Amniotic epithelial cell (primary cell): ENCODE measurements around the gene EWSR1.
"Not testable (repeated sequence)": the region's sequence is repeated elsewhere in the genome, so short reads cannot be mapped to it uniquely, and the experiment has no call there.

Source experiments
- DNase-seq: peaks from one replicate; pipeline ENCODE4 v3.0.0-alpha.2; 2010; ENCODE audit warnings: low read depth

Gene EWSR1

GRCh38 chr22:29337631-29338284, 69.7 kb downstream of the EWSR1 start:
- no peak for DNase-seq

GRCh38 chr22:29338398-29338797, 70.3 kb downstream of the EWSR1 start:
- DNase-seq = no peak

GRCh38 chr22:29339381-29340235, 71.5 kb downstream of the EWSR1 start:
- no peak for DNase-seq

- no peak for DNase-seq
Observed at GRCh38 chr22:29340566-29340965, 72.5 kb downstream of the EWSR1 start.

- no peak for DNase-seq
Observed at GRCh38 chr22:29341056-29341848, 73.2 kb downstream of the EWSR1 start.

- no peak for DNase-seq
Observed at GRCh38 chr22:29341849-29342127, 73.7 kb downstream of the EWSR1 start.

- DNase-seq = no peak
Observed at GRCh38 chr22:29342177-29342576, 74.1 kb downstream of the EWSR1 start.

- no peak for DNase-seq
Observed at GRCh38 chr22:29342577-29343312, 74.7 kb downstream of the EWSR1 start.

- DNase-seq = peak; percentile 31
Observed at GRCh38 chr22:29343313-29343805, 75.3 kb downstream of the EWSR1 start.

- DNase-seq = peak; percentile 96
Observed at GRCh38 chr22:29344137-29344536, 76.1 kb downstream of the EWSR1 start.

GRCh38 chr22:29344889-29345288, 76.8 kb downstream of the EWSR1 start:
- DNase-seq = not testable (repeated sequence)

GRCh38 chr22:29345932-29346331, 77.9 kb downstream of the EWSR1 start:
- peak; percentile 7 for DNase-seq

GRCh38 chr22:29346659-29347058, 78.6 kb downstream of the EWSR1 start:
- DNase-seq = no peak

GRCh38 chr22:29348041-29348440, 80.0 kb downstream of the EWSR1 start:
- DNase-seq = no peak

- no peak for DNase-seq
Observed at GRCh38 chr22:29348956-29349355, 80.9 kb downstream of the EWSR1 start.
